ENCODE measurements around the gene NT5M. TPM values are rescaled to one million over a fixed set of nuclear protein-coding genes. Genes with fewer than 3 reads are reported as not detected.

Gene NT5M
- total RNA-seq, 1 experiment from 2014 or later, result 10.2 TPM

- ChIA-PET RAD21 (ENCODE audit: low non-redundant PET in 1 of 2, low total read pairs in 2 of 2, uncharacterized antibody in 2 of 2, unreplicated experiment in 2 of 2) (interaction anchor here (0.7 to 1.0 kb wide), 3 partner anchors 142 to 287 kb away, joined by 3 to 6 read pairs (median 3); no protein-coding TSS in a partner anchor), CTCF (interaction anchor here (0.6 to 4.3 kb wide), 7 partner anchors 142 to 287 kb away, joined by 3 to 32 read pairs (median 4); partner anchors contain the start of gene PEMT), POLR2A (no interaction called here)
- H3K9me2 ChIP-seq (ENCODE audit: insufficient read depth), result no peaks in the 10 kb centered on the region
- no TSS peak for BruUV-seq (replicated peaks)
- H3K27me3 ChIP-seq (ENCODE audit: insufficient read depth, low read length), result no peaks in the 10 kb centered on the region
- intact Hi-C loops (cut with micrococcal nuclease), result loop anchor here (10.0 kb wide), 2 partner anchors 510 to 680 kb away; partner anchors contain the start of genes ATPAF2 and GID4
- no peaks in the 10 kb centered on the region for H4K20me1 ChIP-seq (ENCODE audit: insufficient read depth)
- H3K4me1 ChIP-seq (ENCODE audit: control insufficient read depth in 1 of 2, insufficient read depth in 2 of 2, low read length in 2 of 2), result peaks cover 0 to 20% of the 10 kb centered on the region in 2 experiments; a peak in 2 of 4 replicates
- H3K4me2 ChIP-seq (ENCODE audit: low read length), result peak overlapping the region; percentile 24
- no peak for TF ChIP-seq FOSL1 (IDR thresholded peaks at IDR 0.05; ENCODE audit: low read depth)
- no peak for TF ChIP-seq CBX3 (IDR thresholded peaks at IDR 0.05; ENCODE audit: low read depth)
- TF ChIP-seq, protein P1, sequence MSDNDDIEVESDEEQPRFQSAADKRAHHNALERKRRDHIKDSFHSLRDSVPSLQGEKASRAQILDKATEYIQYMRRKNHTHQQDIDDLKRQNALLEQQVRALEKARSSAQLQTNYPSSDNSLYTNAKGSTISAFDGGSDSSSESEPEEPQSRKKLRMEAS (IDR thresholded peaks at IDR 0.05), result no peak; the same call in 1 of the 2 replicates
- no peak for TF ChIP-seq ZFX (IDR thresholded peaks at IDR 0.05)
- TF ChIP-seq POLR2A (IDR thresholded peaks at IDR 0.05; ENCODE audit: borderline replicate concordance, extremely low read depth, insufficient read depth, insufficient read length), result no peak
- TF ChIP-seq EGR1 (IDR thresholded peaks at IDR 0.05; ENCODE audit: low read depth), result no peak
- TF ChIP-seq JUND (IDR thresholded peaks at IDR 0.05), result no peak
- TF ChIP-seq RAD21 (IDR thresholded peaks at IDR 0.05; ENCODE audit: low read depth), result peak; percentile 80
- no peak for TF ChIP-seq EZH2 (IDR thresholded peaks at IDR 0.05)
- TF ChIP-seq POLR2AphosphoS5 (IDR thresholded peaks at IDR 0.05; ENCODE audit: low read depth, low read length), result peak; percentile 37; the same call in 1 of the 2 replicates
- TF ChIP-seq SIN3A (IDR thresholded peaks at IDR 0.05; ENCODE audit: low read depth), result no peak
- no peak for TF ChIP-seq TCF7L2 (IDR thresholded peaks at IDR 0.05; ENCODE audit: borderline replicate concordance, extremely low read depth, insufficient read depth, insufficient read length)
- TF ChIP-seq ATF3 (IDR thresholded peaks at IDR 0.05), result no peak
- TF ChIP-seq, protein P2, sequence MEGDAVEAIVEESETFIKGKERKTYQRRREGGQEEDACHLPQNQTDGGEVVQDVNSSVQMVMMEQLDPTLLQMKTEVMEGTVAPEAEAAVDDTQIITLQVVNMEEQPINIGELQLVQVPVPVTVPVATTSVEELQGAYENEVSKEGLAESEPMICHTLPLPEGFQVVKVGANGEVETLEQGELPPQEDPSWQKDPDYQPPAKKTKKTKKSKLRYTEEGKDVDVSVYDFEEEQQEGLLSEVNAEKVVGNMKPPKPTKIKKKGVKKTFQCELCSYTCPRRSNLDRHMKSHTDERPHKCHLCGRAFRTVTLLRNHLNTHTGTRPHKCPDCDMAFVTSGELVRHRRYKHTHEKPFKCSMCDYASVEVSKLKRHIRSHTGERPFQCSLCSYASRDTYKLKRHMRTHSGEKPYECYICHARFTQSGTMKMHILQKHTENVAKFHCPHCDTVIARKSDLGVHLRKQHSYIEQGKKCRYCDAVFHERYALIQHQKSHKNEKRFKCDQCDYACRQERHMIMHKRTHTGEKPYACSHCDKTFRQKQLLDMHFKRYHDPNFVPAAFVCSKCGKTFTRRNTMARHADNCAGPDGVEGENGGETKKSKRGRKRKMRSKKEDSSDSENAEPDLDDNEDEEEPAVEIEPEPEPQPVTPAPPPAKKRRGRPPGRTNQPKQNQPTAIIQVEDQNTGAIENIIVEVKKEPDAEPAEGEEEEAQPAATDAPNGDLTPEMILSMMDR (IDR thresholded peaks at IDR 0.05 in 2 of 3, conservative IDR thresholded peaks at IDR 0.05 in 1 of 3; ENCODE audit: borderline replicate concordance in 1 of 3, insufficient read depth in 1 of 3, low read depth in 2 of 3, low read length in 2 of 3), result peak; percentile 79 to 91 (median 79); a peak in 5 of 6 replicates
- DNase-seq (ENCODE audit: low read depth, low spot score) (peak; percentile 42), ATAC-seq (peak; percentile 71)
- no peak overlapping the region for H3K27ac ChIP-seq (ENCODE audit: low read depth, low read length)
- no peaks in the 10 kb centered on the region for H3K9me3 ChIP-seq (ENCODE audit: control insufficient read depth in 1 of 2, insufficient read depth in 1 of 2, low read depth in 1 of 2, low read length in 2 of 2)
- no peak overlapping the region for H3K9ac ChIP-seq (ENCODE audit: low read length)
- no peaks in the 10 kb centered on the region for H3K79me2 ChIP-seq (ENCODE audit: insufficient read depth, low read length)
- no peak overlapping the region for H2AFZ ChIP-seq (ENCODE audit: low read depth, low read length, poor library complexity, severe bottlenecking)
- H3K4me3 ChIP-seq (replicated peaks in 1 of 2; ENCODE audit: low read depth in 1 of 2, low read length in 2 of 2), result no peak overlapping the region
- H3K36me3 ChIP-seq (ENCODE audit: control insufficient read depth in 1 of 2, insufficient read depth in 2 of 2, low read length in 2 of 2), result no peaks in the 10 kb centered on the region
Measured at GRCh38 chr17:17354560-17355349, 51.6 kb downstream of the NT5M start.
